ENCODE measurements around the gene PSMB10.
"Not testable (repeated sequence)": the region's sequence is repeated elsewhere in the genome, so short reads cannot be mapped to it uniquely, and the experiment has no call there.

Gene PSMB10

GRCh38 chr16:67924140-67924906, 12.3 kb downstream of the PSMB10 start:
- no peak for DNase-seq

GRCh38 chr16:67923414-67924116, 13.1 kb downstream of the PSMB10 start:
- DNase-seq, result peak; percentile 89

GRCh38 chr16:67922740-67923139, 13.9 kb downstream of the PSMB10 start:
- DNase-seq, result peak; percentile 99

GRCh38 chr16:67922221-67922620, 14.4 kb downstream of the PSMB10 start:
- peak; percentile 27 for DNase-seq

- no peak for DNase-seq
These were observed 16.9 kb downstream of the PSMB10 start for GRCh38 chr16:67919622-67920221.

GRCh38 chr16:67917852-67918236, 18.8 kb downstream of the PSMB10 start:
- DNase-seq, result peak; percentile 35

GRCh38 chr16:67917140-67917851, 19.4 kb downstream of the PSMB10 start:
- peak; percentile 73 for DNase-seq

GRCh38 chr16:67915831-67916723, 20.6 kb downstream of the PSMB10 start:
- DNase-seq, result no peak

GRCh38 chr16:67915496-67915769, 21.2 kb downstream of the PSMB10 start:
- DNase-seq, result not testable (repeated sequence)

GRCh38 chr16:67914758-67915495, 21.7 kb downstream of the PSMB10 start:
- DNase-seq, result no peak

GRCh38 chr16:67910158-67910557, 26.5 kb downstream of the PSMB10 start:
- DNase-seq, result peak; percentile 8

GRCh38 chr16:67909056-67909742, 27.5 kb downstream of the PSMB10 start:
- no peak for DNase-seq

GRCh38 chr16:67907397-67908180, 29.1 kb downstream of the PSMB10 start:
- DNase-seq, result no peak

- DNase-seq, result no peak
These were observed 33.8 kb downstream of the PSMB10 start for GRCh38 chr16:67902831-67903230.

- DNase-seq, result no peak
These were observed 34.9 kb downstream of the PSMB10 start for GRCh38 chr16:67901734-67902133.

- DNase-seq, result no peak
These were observed 39.4 kb downstream of the PSMB10 start for GRCh38 chr16:67897231-67897630.

- no peak for DNase-seq
These were observed 42.8 kb downstream of the PSMB10 start for GRCh38 chr16:67893743-67894399.

GRCh38 chr16:67892899-67893742, 43.5 kb downstream of the PSMB10 start, which contains the start of gene PSKH1:
Gene PSKH1 (plus strand): TSS chr16:67893254. CDS start chr16:67908750, 15,496 bp downstream.
- peak; percentile 95 for DNase-seq

GRCh38 chr16:67892375-67892774, 44.3 kb downstream of the PSMB10 start:
- DNase-seq, result no peak

Measured in NCI-H1092 treated with DMSO at 0.1 percent for 48 hours (cell line).